KOPT-K1 (cell line): ENCODE results near the gene FGFR2.

Experiments used
- H3K27ac ChIP-seq: fragments of 200-600 bp; sonication (generic); 2 replicates; pipeline ENCODE4 v1.5.1; 2016; ENCODE audit warnings: antibody characterized with exemption, mild to moderate bottlenecking, low read depth, low read length; ENCODE audit not compliant: poor library complexity, severe bottlenecking
- H3K36me3 ChIP-seq: fragments of 200-600 bp; sonication (generic); 2 replicates; pipeline ENCODE4 v1.5.1; 2017; ENCODE audit warnings: antibody characterized with exemption, mild to moderate bottlenecking, low read length, moderate library complexity; ENCODE audit not compliant: insufficient read depth
- H3K9me3 ChIP-seq: fragments of 200-600 bp; sonication (generic); 2 replicates; pipeline ENCODE4 v1.5.1; 2017; ENCODE audit warnings: antibody characterized with exemption, low read length, mild to moderate bottlenecking; ENCODE audit not compliant: insufficient read depth, poor library complexity, severe bottlenecking

The FGFR2 gene

DNA sequence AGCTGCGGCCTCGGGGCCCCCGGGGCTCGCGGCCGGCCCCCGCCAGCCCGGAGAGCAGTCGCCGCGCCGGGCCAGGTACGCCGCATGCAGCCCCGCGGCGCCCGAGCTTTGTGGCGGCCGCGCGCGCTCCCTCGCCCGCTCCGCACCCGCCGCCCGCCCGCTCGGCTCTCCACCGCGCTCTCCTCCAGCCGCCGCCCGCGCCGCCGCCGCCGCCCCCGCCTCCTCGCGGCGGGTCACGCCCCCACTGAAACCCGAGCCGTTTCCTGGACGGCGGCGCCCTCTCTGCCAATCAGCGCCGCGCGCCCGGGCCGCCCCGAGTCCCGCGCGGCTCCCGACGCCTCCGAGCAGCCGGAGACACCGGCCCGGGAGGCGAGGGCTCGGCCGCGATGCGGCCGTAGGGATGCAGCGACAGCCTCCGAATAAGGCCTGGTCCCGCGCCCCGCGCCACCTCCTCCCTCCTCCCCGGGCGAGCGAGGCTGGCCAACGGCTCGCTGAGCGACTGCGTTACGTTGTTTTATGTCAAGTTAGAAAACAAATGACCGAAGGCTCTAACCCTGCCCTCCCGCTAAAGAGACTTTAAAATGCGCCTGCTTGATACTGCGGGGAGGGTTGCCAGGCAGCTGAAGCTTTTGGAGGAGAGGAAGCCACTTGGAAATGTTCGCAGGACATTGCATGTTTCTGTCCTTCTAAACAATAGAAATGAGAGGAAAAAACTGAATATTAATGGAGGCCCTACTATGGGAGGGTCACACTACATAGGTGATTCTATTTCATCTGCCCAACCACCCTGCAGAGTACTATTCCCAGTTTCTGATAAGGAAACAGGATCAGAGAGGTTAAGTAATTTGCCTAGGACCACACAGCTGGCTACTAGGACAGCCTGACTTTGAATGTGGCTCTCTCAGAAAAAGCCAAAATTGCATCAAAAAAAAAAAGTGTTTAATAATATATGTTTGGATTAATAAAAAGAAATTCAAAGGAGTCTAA is at the start of gene FGFR2:
FGFR2 (minus strand) TSS at position 182 of the 987 bp plus-strand sequence. CDS start 4,627 bp downstream, outside the sequence.
- peaks cover 7% of the 10 kb centered on the region for H3K9me3 ChIP-seq

DNA sequence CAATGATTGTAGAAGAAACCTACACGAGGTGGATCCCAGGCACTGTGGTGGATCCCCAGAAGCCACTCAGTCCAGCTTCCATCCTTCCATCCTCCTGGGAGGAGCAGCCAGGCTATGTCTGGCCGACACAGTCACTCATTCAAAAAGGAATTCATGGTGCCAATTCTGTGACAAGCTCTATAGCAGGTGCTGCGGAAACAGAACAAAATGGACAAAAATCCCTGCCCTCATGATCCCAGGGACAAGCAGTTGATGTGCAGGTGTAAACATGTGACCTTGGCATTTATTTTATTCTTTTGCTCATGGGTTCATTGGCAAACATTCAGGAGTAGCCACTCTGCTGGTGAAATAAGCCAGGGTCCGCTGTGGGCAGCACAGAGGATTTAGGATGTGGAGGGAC is 49.2 kb upstream of the FGFR2 start:
- no peaks in the 10 kb centered on the region for H3K36me3 ChIP-seq
- no peaks in the 10 kb centered on the region for H3K9me3 ChIP-seq
- H3K27ac ChIP-seq = no peak overlapping the region

More for the DNA sequence above, at the start of gene FGFR2:
- no peak within 1 kb of the TSS for H3K27ac ChIP-seq
- H3K36me3 ChIP-seq = no peaks in the 10 kb centered on the region

DNA sequence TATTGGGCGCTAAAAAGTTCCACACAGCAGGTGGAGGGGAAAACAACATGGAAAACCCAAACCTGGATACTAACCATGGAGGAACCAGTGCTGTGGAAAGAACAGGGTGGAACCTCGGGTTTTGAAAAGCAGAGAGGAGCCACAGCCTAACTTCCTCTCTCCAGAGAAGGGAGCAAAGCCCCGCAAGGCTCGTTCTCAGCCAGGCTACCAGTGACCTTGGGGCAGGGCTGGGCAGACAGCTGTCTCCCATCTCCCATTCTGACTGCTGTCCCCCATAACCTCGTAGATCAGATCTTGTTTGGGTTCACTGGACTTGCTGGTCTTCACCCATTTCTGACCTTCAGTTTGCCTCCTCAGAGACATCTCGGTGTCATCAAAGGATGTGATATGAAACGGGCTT is 47.5 kb upstream of the FGFR2 start:
- Histone ChIP-seq H3K9me3 (no peaks in the 10 kb centered on the region), H3K36me3 (no peaks in the 10 kb centered on the region), H3K27ac (no peak overlapping the region)

DNA sequence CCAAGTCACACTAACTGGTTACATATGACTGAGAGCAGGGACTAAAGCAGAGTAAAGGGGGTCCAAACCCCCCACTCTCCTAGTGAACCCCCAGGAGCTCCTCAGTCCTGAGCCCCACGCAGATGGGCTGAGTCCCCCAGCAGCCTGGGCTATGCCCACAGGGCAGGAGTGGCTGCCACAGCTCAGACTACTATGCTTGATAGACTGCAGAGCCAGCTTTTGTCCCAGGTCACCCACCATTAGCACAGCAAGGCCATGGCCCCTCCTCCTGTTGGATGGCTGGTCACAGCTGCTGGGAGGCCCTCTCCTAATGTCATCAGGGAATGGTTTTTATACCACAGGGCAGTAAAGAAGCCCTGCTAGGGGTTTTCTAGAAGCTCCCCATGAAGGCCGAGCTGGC is 46.3 kb upstream of the FGFR2 start:
- Histone ChIP-seq H3K36me3 (no peaks in the 10 kb centered on the region), H3K9me3 (no peaks in the 10 kb centered on the region), H3K27ac (no peak overlapping the region)

DNA sequence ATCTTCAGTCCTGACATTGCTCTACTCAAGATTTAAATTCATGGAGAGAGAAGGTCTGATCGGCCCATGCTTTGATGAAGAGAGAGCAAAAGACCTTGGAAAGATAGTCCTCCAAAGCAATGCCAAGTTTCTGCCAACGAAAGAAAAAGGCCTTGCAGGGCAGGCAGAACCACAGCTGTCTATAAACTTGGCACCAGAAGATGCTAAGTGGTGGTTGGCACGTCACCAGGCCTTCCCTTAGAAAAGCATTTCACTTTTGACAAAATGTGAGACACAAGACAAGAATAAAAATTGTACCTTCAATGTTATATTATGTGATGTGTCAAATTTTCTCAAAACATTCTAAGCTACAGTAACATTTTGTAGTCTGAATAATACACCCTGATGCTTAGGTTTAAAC is 42.0 kb upstream of the FGFR2 start:
- Histone ChIP-seq H3K9me3 (no peaks in the 10 kb centered on the region), H3K27ac (no peak overlapping the region), H3K36me3 (no peaks in the 10 kb centered on the region)

DNA sequence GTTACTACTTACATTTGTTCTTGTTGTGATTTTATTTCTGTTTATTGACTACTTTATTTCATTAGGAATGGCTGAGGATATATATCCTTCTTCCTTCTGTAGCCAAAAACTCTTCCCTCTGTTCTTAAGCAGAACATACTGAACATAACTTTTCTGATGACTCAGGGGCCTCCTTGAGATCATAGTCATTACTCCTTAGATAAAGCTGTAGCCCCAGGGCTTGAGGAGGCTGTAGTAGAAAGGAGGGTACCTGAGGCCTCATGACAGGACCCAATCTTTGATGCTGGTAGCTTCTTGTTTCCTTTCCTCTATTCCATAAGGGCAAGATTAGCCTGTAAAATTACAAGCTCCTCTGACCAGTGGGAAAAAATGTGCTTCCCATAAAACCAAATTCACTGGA is 41.2 kb upstream of the FGFR2 start:
- Histone ChIP-seq H3K9me3 (no peaks in the 10 kb centered on the region), H3K36me3 (no peaks in the 10 kb centered on the region), H3K27ac (no peak overlapping the region)

DNA sequence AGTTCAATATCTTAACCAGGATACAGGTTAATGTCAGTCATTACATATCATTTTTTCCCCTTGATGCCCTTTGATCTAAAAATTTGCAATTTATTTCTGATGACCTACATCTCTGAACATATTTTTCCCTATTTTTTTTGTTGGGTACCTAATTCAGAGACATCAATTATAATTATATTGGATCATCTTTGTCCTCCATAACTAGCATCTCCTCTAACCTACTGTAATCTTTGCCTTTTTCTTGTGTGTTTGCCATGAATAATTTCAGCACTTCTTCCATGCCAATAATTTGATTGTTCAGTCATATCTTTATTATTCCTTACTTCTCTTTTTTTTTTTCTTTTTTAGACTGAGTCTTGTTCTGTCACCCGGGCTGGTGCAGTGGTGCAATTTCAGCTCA is 39.2 kb upstream of the FGFR2 start:
- no peaks in the 10 kb centered on the region for H3K36me3 ChIP-seq
- no peak overlapping the region for H3K27ac ChIP-seq
- H3K9me3 ChIP-seq = no peaks in the 10 kb centered on the region

DNA sequence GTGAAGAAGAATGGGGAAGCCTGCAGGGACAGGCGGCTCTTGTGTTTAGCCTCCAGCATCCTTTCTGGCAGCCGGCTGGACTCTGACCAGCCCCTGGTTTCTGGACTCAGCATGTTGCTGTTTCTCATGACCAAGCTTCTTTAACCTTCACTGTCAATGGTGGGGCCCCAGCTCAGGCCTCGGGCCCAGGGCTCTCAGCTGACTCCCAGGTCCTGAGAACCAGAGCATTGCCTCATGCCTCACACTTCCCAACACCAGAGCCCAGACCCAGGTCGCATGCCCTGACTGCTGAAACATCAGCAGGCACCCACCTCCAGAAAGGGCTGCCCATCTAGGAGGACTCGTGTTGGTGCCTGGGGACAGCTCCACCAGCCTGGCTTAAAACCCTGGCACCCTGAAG is 34.8 kb upstream of the FGFR2 start:
- Histone ChIP-seq H3K9me3 (no peaks in the 10 kb centered on the region), H3K27ac (no peak overlapping the region), H3K36me3 (no peaks in the 10 kb centered on the region)

DNA sequence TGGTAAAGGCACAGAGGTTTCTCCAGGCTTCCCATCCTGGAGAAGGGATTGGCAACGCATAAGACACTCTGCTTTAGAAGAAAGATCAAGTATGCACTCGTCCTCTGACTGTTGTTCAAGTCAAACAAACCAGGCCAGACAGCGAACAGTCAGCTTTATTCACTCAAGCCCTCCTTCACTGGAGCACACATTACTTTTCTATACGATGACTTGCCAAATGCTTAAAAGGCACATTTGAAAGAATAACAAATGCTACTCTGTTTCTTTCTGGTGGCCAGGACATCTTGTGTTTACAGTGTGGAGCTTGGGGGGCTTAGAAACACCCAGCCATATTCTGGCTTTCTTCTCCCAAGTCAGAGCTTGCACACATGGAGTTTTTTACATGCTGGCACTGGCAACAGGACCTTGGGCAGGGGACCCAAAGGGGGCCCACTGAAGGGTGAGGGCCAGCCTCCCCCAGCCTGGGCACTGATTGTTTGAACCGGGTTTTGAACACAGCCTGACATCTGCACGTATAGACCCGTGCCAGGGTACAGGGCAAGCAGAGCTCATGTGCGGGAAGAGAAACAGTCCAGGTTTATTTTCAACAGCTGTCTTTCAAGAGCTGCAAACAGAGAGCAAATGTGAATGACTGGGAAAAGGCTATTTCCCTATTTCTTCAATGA is 33.3 kb upstream of the FGFR2 start:
- Histone ChIP-seq H3K27ac (no peak overlapping the region), H3K36me3 (no peaks in the 10 kb centered on the region)

DNA sequence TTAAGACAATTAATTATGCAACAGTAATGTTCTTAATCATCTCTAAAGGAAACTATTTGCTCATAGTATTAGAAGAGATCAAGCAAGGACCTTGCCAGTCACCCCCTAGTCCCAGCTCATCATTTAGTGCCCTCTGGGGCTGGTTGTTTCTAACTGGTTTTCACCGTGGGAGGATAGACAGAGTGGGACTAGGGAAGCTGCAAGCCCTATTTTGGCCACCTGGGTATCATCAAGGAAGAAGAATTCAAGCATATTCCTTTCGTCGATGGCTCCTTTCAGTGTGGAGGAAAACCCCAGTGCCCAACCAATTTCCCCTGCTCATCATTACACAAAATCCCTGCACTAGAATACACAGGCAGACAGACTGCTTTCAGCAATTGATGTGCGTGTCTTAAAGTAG is 30.6 kb upstream of the FGFR2 start:
- Histone ChIP-seq H3K36me3 (no peaks in the 10 kb centered on the region), H3K9me3 (no peaks in the 10 kb centered on the region), H3K27ac (no peak overlapping the region)

More for the DNA sequence above, 33.3 kb upstream of the FGFR2 start:
- H3K9me3 ChIP-seq = no peaks in the 10 kb centered on the region

DNA sequence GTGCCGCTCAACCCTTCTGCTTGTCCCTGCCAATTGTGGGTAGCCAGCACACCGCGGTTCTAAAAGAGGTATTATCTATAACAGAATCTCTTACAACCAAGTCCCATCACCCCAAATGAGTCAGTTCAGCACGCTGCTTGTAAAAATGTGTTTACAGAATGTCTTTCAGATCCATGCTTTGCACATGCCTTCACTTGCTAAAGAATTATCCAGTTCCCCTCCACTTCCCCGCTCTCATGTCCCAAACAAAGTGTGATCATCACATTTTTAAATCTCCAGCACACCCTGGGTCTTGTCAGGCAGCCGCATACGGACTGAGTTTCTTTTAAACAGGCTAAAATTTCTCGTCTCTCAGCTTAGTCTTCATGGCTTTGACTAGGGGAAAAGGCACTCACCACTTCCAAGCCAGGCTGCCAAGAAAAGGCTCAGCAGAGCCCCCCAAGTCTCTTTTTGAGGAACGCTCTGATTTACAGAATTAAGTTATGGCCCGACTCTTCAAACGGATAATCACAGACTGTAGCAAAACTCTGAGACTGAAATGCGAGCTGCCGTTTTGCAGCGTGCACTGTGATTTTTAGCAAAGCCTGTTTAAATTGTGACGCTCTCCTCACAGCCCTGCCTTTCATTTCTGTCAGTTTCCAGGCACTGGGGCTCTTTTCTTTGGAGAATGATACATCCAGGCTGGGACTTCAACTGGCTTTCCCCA is 29.8 kb upstream of the FGFR2 start:
- H3K27ac ChIP-seq = no peak overlapping the region

DNA sequence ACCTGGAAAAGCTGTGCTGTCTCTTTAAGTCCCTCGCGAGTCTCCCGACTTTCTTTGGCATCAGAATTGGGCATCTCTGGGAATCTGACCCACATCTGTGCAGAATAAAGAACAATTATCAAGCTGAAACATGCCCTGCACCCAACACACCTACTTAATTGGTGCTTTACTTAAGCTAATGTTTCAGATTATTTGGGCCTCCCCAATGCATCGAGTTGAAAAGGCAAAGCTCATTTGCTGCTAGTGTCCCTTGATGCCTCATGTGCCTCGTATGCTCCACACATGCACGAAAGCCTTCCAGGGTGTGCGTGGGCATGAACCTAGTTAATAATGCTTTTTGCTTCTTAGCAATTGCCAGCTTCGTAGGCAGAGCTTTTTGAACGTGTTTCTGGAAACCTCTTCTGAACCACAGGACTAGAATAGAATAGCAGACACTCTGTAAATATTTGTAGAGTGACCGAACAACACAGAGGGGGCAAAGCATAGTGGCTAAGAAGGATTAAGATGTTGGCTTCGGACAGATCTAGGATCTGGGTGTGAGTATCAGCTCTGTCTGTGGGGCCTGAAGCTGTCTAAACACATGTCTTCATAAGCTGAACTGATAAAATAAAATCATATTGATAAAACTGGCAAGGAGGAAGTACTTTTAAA is 26.7 kb upstream of the FGFR2 start:
- Histone ChIP-seq H3K27ac (no peak overlapping the region), H3K36me3 (no peaks in the 10 kb centered on the region), H3K9me3 (no peaks in the 10 kb centered on the region)

More for the DNA sequence above, 29.8 kb upstream of the FGFR2 start:
- H3K9me3 ChIP-seq = no peaks in the 10 kb centered on the region
- no peaks in the 10 kb centered on the region for H3K36me3 ChIP-seq

DNA sequence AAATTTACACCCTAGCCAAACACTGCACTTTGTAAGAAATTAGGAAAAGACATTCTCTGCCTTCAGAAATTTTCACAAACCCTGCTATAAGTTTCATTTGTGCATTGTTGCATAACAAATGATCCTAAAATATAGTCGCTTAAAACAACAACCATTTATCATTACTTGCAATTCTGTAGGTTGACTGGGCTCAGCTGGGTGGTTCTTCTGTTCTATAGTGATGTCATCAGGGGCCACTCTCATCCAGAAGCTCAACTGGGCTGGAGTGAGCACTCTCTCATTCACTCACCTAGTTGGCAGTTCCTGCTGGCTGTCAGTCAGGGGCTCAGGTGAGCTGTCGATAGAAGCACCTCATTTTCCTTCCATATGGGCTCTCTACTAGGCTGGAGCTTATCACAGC is 20.7 kb upstream of the FGFR2 start:
- Histone ChIP-seq H3K9me3 (peaks cover 11% of the 10 kb centered on the region), H3K27ac (no peak overlapping the region), H3K36me3 (no peaks in the 10 kb centered on the region)

DNA sequence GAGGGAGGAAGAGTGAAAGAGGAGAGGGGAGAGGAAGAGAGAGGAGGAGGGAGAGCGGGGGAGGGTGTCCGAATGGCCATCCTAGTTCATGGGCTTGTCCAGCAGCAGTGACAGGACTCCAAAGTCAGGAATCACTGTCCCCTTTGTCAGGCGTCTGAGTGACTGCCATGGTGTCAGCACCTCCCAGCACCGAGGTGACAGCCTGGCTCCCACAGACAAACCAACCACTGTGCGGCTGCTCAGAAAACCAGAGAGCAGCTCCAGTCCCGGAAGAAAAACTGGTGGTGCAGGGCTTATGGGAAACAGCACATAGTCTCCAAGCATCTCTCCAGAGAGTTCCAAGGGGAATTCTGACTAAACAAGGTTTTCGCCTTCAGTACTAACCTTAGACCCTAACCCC is 18.9 kb upstream of the FGFR2 start:
- Histone ChIP-seq H3K9me3 (peaks cover 11% of the 10 kb centered on the region), H3K27ac (no peak overlapping the region), H3K36me3 (no peaks in the 10 kb centered on the region)

DNA sequence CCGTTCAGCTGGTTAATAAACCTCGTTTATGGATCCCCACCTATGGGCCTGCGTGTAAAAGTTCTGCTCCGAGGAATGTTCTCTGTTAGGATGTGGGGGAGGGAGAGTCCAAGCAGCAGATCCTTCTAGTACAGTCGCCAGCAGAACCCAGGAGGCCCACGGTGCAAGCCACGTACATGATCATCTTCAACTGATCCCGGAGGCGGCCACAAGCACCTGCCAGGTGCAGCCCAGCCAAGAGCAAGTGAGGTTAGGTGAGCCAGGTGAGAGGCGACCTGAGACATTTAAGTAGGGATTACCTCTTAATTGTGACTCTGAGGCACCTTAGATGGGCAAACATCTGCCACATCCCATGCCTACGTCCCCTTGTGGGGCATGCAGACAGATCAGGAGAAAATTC is 18.0 kb upstream of the FGFR2 start:
- H3K9me3 ChIP-seq = peaks cover 11% of the 10 kb centered on the region
- H3K36me3 ChIP-seq = no peaks in the 10 kb centered on the region
- no peak overlapping the region for H3K27ac ChIP-seq
